B cell (primary cell): ENCODE results near the gene ZNF423. TPM values are rescaled to one million over a fixed set of nuclear protein-coding genes. Genes with fewer than 3 reads are reported as not detected.

Experiments used
- ATAC-seq: fragments of 200-7000 bp; cut with Tn5 transposase; one replicate; pipeline ENCODE4 v1.10.0; 2021; ENCODE audit warnings: low read depth, mild to moderate bottlenecking, moderate number of reproducible peaks, moderate library complexity
- CTCF ChIA-PET: fragments of 350-600 bp; sonication (Branson Sonifier 250); formaldehyde crosslinking; loops from one replicate; lab custom pipeline; 2021; ENCODE audit warnings: antibody characterized with exemption, inconsistent platforms; lab: Charles Lee
- POLR2A ChIA-PET: fragments of 350-600 bp; sonication (Branson Sonifier 250); formaldehyde crosslinking; loops from one replicate; lab custom pipeline; 2021; ENCODE audit warnings: antibody characterized with exemption; lab: Charles Lee
- DNase-seq: peaks from one replicate; pipeline ENCODE4 v3.0.0; 2013
- H2AFZ ChIP-seq: 2 replicates; pipeline ENCODE4 v1.6.1; 2012; ENCODE audit warnings: mild to moderate bottlenecking, low read depth, low read length; ENCODE audit not compliant: insufficient read depth, poor library complexity, severe bottlenecking
- H3K27ac ChIP-seq, 2 donors: 1 replicate in 1 of 2; 2 replicates in 1 of 2; pipeline ENCODE4 v1.5.1; 2012 to 2013; ENCODE audit warnings: low read length in 2 of 2, mild to moderate bottlenecking in 2 of 2, moderate library complexity in 1 of 2
- H3K27me3 ChIP-seq, 4 experiments: fragments of 200-600 bp in 1 of 4; sonication (generic) in 1 of 4; replicated peaks in 1 of 4; 1 replicate in 2 of 4; 2 replicates in 2 of 4; pipeline versions ENCODE4 v1.6.1 to v1.7.0; 2013 to 2016; ENCODE audit warnings: low read length in 3 of 4, mild to moderate bottlenecking in 2 of 4, mixed read lengths in 1 of 4, moderate library complexity in 1 of 4; ENCODE audit not compliant: insufficient read depth in 4 of 4, control insufficient read depth in 3 of 4; ENCODE audit errors: control extremely low read depth in 1 of 4
- H3K36me3 ChIP-seq, 2 experiments: replicated peaks in 1 of 2; 1 replicate in 1 of 2; 2 replicates in 1 of 2; pipeline versions ENCODE4 v1.6.1 to v1.7.1; 2013; ENCODE audit warnings: low read length in 1 of 2; ENCODE audit not compliant: insufficient read depth in 2 of 2, control insufficient read depth in 1 of 2; ENCODE audit errors: control extremely low read depth in 1 of 2, extremely low read depth in 1 of 2
- H3K4me1 ChIP-seq, 2 donors: fragments of 200-600 bp in 1 of 2; sonication (generic) in 1 of 2; 1 replicate in 1 of 2; 2 replicates in 1 of 2; pipeline versions ENCODE4 v1.5.1 to v1.6.1; 2013 to 2017; ENCODE audit warnings: low read length in 2 of 2; ENCODE audit not compliant: control insufficient read depth in 2 of 2, insufficient read depth in 2 of 2
- H3K4me2 ChIP-seq: replicated peaks from 2 replicates; pipeline ENCODE3; 2012; ENCODE audit warnings: mild to moderate bottlenecking, low read depth, low read length; ENCODE audit not compliant: poor library complexity, severe bottlenecking
- H3K4me3 ChIP-seq, 5 experiments: fragments of 200-600 bp in 1 of 5; sonication (generic) in 1 of 5; 1 replicate in 3 of 5; 2 replicates in 2 of 5; pipeline versions ENCODE4 v1.5.1 to v1.7.0; 2011 to 2016; ENCODE audit warnings: low read length in 4 of 5, mild to moderate bottlenecking in 4 of 5, low read depth in 2 of 5, control low read depth in 1 of 5, moderate library complexity in 1 of 5; ENCODE audit not compliant: insufficient read depth in 1 of 5; ENCODE audit errors: control extremely low read depth in 1 of 5, extremely low read depth in 1 of 5
- H3K79me2 ChIP-seq: fragments of 200-600 bp; sonication (generic); one replicate; pipeline ENCODE4 v1.6.0; 2016; ENCODE audit warnings: low read length; ENCODE audit not compliant: control insufficient read depth, insufficient read depth
- H3K9ac ChIP-seq: fragments of 200-600 bp; sonication (generic); 2 replicates; pipeline ENCODE4 v1.6.1; 2017; ENCODE audit warnings: mild to moderate bottlenecking, low read length, moderate library complexity
- H3K9me3 ChIP-seq, 3 donors: one replicate each; pipeline versions ENCODE4 v1.6.1 to v1.7.1; 2013; ENCODE audit warnings: low read length in 2 of 3; ENCODE audit not compliant: control insufficient read depth in 2 of 3, insufficient read depth in 1 of 3; ENCODE audit errors: control extremely low read depth in 1 of 3
- H4K20me1 ChIP-seq: 2 replicates; pipeline ENCODE4 v1.6.0; 2012; ENCODE audit warnings: mild to moderate bottlenecking, low read length; ENCODE audit not compliant: insufficient read depth, control insufficient read depth, poor library complexity, severe bottlenecking
- H3K27ac Mint-ChIP-seq: one replicate; pipeline ENCODE4 v1.8.0; 2021; ENCODE audit warnings: mixed read lengths
- H3K27me3 Mint-ChIP-seq: one replicate; pipeline ENCODE4 v1.8.0; 2021; ENCODE audit warnings: mixed read lengths
- H3K4me1 Mint-ChIP-seq: one replicate; pipeline ENCODE4 v1.8.0; 2021; ENCODE audit warnings: mixed read lengths
- H3K4me3 Mint-ChIP-seq: one replicate; pipeline ENCODE4 v1.8.0; 2021; ENCODE audit warnings: mixed read lengths
- H3K9me3 Mint-ChIP-seq: one replicate; pipeline ENCODE4 v1.8.0; 2022; ENCODE audit warnings: mixed read lengths; ENCODE audit not compliant: insufficient read depth
- EZH2 ChIP-seq: IDR thresholded peaks from 2 replicates; pipeline ENCODE4 v1.6.1; 2012; ENCODE audit warnings: borderline replicate concordance, low read depth, mild to moderate bottlenecking, moderate library complexity, low read length; ENCODE audit not compliant: insufficient read depth, poor library complexity, severe bottlenecking
- WGBS: methylation state at CpG from one replicate; pipeline ENCODE4 v1.1.5; 2013; ENCODE audit warnings: missing lambda C conversion rate; ENCODE audit not compliant: insufficient coverage; 5-methylcytosine and 5-hydroxymethylcytosine counted together
- intact Hi-C: fragments of 100-400 bp; cut with micrococcal nuclease; formaldehyde crosslinking; loops from one replicate; pipeline ENCODE4 v1.10.0; 2022
- polyA plus RNA-seq: library from polyadenylated mRNA; depleted of rRNA; stranded (reverse); fragments of >200 nt; gene quantifications from 2 replicates; pipeline ENCODE4 v1.2.3, GENCODE V29; 2012
- total RNA-seq, 2 donors: library from RNA; stranded (reverse); fragments of 120-200 nt in 1 of 2; gene quantifications; 1 replicate in 1 of 2; 2 replicates in 1 of 2; pipeline versions ENCODE4 v1.2.3 to v1.2.4, GENCODE V29; 2013 to 2022
- TF ChIP-seq, protein P1 (sequence below): fragments of 200-600 bp; IDR thresholded peaks from one replicate; pipeline ENCODE4 v1.8.0; 2022; ENCODE audit warnings: antibody characterized with exemption, mild to moderate bottlenecking

ZNF423 gene
- total and polyA plus RNA-seq, 2 donors (not counting 1 experiment from before 2014, with no cell fraction given), result not detected

DNA sequence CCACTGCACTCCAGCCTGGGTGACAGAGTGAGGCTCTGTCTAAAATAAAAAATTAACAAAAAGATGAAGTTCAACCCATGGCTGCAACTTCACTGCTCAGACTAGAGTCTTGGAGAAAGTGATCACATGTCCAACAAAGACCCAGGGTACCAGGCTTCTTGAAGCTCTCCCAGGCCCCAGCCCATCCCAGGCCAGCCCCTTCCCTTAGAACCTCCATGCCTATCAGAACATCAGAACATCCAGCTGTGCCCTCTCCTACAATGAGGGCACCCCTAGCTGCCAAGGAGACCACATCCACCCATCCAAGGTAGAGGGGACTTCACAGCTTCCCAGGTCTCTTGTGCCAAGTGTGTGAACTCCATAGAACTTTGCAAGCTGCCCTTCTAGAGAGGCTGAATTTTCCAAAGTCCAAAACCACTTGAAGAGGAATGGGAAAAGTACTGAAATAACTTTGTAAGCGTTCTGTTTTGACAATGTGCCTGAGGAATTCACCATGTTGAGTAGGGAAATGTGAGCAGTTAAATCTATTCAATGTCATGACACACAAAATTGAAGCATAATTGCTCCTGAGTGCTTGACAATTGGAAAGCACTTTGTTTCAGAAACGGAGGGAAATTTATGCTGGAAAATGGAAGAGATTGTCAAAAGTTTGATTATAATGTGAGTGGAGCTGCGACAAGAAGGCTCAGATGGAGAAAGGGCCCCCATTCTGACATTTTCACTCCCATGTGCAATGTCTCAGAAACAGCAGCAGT lies 230.4 kb downstream of the ZNF423 start:
- no peak overlapping the region for H3K27ac Mint-ChIP-seq
- CTCF ChIA-PET, result no interaction called here
- peaks cover 0 to 21% (median 0%) of the 10 kb centered on the region in 3 donors for H3K9me3 ChIP-seq
- no peaks in the 10 kb centered on the region for H3K79me2 ChIP-seq
- no peak overlapping the region for H3K4me2 ChIP-seq
- no peak overlapping the region for H3K27ac ChIP-seq
- TF ChIP-seq, protein P1, sequence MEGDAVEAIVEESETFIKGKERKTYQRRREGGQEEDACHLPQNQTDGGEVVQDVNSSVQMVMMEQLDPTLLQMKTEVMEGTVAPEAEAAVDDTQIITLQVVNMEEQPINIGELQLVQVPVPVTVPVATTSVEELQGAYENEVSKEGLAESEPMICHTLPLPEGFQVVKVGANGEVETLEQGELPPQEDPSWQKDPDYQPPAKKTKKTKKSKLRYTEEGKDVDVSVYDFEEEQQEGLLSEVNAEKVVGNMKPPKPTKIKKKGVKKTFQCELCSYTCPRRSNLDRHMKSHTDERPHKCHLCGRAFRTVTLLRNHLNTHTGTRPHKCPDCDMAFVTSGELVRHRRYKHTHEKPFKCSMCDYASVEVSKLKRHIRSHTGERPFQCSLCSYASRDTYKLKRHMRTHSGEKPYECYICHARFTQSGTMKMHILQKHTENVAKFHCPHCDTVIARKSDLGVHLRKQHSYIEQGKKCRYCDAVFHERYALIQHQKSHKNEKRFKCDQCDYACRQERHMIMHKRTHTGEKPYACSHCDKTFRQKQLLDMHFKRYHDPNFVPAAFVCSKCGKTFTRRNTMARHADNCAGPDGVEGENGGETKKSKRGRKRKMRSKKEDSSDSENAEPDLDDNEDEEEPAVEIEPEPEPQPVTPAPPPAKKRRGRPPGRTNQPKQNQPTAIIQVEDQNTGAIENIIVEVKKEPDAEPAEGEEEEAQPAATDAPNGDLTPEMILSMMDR, result no peak
- no peak for TF ChIP-seq EZH2
- ATAC-seq, result no peak
- H3K4me1 ChIP-seq, result no peaks in the 10 kb centered on the region
- H2AFZ ChIP-seq, result no peak overlapping the region
- peaks cover 2% of the 10 kb centered on the region for H3K9me3 Mint-ChIP-seq
- POLR2A ChIA-PET, result no interaction called here
- H3K4me3 Mint-ChIP-seq, result no peak overlapping the region
- no peak overlapping the region for H3K9ac ChIP-seq
- intact Hi-C loops, result no loop called here
- no peaks in the 10 kb centered on the region for H3K4me1 Mint-ChIP-seq
- H3K27me3 Mint-ChIP-seq, result no peaks in the 10 kb centered on the region
- no peak for DNase-seq
- no peaks in the 10 kb centered on the region for H3K36me3 ChIP-seq
- WGBS, result 83% methylated on average over 1 of the region's 3 CpGs
- H3K27me3 ChIP-seq, result no peaks in the 10 kb centered on the region
- no peaks in the 10 kb centered on the region for H4K20me1 ChIP-seq
- no peak overlapping the region for H3K4me3 ChIP-seq

DNA sequence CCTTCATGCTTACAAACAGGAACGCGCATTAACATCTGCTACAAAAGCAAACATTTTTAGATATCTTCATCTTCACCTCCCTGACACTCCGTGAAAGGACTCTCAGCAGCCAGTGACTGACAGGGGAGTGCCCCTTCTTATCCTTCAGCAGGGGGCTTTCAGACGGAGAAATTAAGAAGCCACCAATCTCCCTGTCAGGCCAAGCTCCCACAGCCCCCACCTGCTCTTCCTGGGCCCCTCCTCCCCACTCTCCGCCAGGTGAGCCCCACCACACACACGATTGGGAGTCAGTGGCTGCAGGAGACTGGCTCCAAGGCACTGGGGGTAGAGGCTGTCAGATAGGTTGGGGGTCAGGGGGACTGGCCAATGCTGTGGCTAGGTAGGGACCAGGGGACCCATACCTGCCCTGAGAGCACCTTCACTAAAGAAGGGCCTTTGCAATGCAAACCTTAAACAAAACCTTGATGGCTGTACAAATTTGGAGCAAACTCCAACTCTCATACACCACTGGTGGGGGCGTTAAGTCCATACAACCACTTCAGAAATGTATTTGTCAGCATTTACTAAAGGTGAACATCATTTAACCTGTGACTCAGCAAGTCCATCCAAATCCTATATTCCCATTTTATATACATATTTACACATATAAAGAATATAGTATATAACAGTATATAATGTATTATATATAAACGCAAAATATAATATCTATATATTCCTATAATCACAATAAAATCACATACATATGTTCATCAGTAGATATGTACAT lies 232.2 kb downstream of the ZNF423 start:
- TF ChIP-seq, protein P1, result no peak
- no peak for TF ChIP-seq EZH2
- POLR2A ChIA-PET, result no interaction called here
- intact Hi-C loops, result no loop called here
- Histone ChIP-seq H3K4me1 (no peaks in the 10 kb centered on the region), H3K9ac (no peak overlapping the region), H3K79me2 (no peaks in the 10 kb centered on the region), H2AFZ (no peak overlapping the region), H3K9me3 (peaks cover 0 to 11% (median 0%) of the 10 kb centered on the region in 3 donors), H3K27me3 (no peaks in the 10 kb centered on the region), H3K4me3 (no peak overlapping the region), H3K4me2 (no peak overlapping the region), H4K20me1 (no peaks in the 10 kb centered on the region), H3K36me3 (no peaks in the 10 kb centered on the region), H3K27ac (no peak overlapping the region)
- Mint-ChIP-seq H3K27ac (no peak overlapping the region), H3K4me3 (no peak overlapping the region), H3K4me1 (no peaks in the 10 kb centered on the region), H3K27me3 (no peaks in the 10 kb centered on the region), H3K9me3 (peaks cover 2% of the 10 kb centered on the region)
- DNase-seq (no peak), ATAC-seq (no peak)
- 89% methylated on average over 4 of the region's 8 CpGs for WGBS
- CTCF ChIA-PET, result no interaction called here
